IPS-18a (cell line): ENCODE data around the gene SCYL1.

Source experiments
- H3K27ac ChIP-seq: one replicate; pipeline ENCODE4 v1.5.1; 2013; ENCODE audit warnings: low read length
- H3K27me3 ChIP-seq: one replicate; pipeline ENCODE4 v1.6.1; 2013; ENCODE audit warnings: mild to moderate bottlenecking, low read length; ENCODE audit not compliant: control insufficient read depth, insufficient read depth
- H3K36me3 ChIP-seq: one replicate; pipeline ENCODE4 v1.6.1; 2013; ENCODE audit warnings: low read depth, low read length; ENCODE audit not compliant: control insufficient read depth
- H3K4me1 ChIP-seq: one replicate; pipeline ENCODE4 v1.6.1; 2013; ENCODE audit warnings: low read depth, low read length; ENCODE audit not compliant: control insufficient read depth
- H3K4me3 ChIP-seq: one replicate; pipeline ENCODE4 v1.5.1; 2013; ENCODE audit warnings: low read length
- H3K9ac ChIP-seq: one replicate; pipeline ENCODE4 v1.6.1; 2013; ENCODE audit warnings: mild to moderate bottlenecking, low read length, moderate library complexity
- H3K9me3 ChIP-seq: one replicate; pipeline ENCODE4 v1.6.1; 2013; ENCODE audit warnings: low read depth, low read length; ENCODE audit not compliant: control insufficient read depth

The SCYL1 gene

DNA sequence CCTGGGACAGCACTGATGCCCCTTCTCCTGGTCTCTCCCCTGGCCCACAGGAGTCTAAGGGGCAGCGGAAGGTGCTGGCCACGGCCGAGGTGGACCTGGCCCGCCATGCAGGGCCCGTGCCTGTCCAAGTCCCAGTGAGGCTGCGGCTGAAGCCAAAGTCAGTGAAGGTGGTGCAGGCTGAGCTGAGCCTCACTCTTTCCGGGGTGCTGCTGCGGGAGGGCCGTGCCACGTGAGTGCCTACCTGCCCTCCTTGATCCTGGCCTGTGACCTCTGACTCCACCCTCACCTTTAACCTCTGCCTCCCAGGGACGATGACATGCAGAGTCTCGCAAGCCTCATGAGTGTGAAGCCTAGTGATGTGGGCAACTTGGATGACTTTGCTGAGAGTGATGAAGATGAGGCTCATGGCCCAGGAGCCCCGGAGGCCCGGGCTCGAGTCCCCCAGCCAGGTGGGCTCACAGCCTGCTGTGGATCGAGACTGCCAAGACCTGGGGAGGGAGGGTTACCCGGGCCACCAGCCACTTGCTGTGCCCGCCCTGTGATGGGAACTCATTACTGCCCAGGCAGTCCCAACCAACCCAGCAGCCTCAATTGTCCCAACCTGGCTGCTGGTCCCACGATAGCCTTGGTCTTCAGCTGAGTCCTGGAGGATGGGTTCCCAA, 55.3 kb downstream of the SCYL1 start:
- peaks cover under 1% of the 10 kb centered on the region for H3K4me1 ChIP-seq
- H3K9ac ChIP-seq: no peak overlapping the region
- H3K27me3 ChIP-seq: peaks cover 20% of the 10 kb centered on the region
- H3K9me3 ChIP-seq: no peaks in the 10 kb centered on the region
- no peaks in the 10 kb centered on the region for H3K36me3 ChIP-seq
- no peak overlapping the region for H3K4me3 ChIP-seq
- H3K27ac ChIP-seq: no peak overlapping the region

DNA sequence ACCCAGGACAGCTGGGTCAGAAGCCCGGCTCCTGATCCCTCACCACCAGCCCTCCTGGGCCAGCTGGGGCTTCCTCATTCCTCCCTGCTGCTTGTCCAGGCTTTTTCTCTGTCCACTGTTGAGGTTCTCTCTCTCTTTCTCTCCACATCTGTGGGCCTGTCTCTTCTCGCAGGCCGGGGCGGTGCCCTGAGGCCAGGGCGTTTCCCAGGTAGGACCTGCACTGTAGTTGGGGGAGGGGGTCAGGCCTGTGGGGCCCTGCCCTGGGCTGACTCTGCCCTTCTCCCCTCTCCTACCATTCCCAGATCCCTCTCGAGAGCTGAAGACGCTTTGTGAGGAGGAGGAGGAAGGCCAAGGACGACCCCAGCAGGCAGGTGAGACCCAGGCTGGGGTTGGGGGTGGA, 55.9 kb downstream of the SCYL1 start:
- no peak overlapping the region for H3K4me3 ChIP-seq
- peaks cover 14% of the 10 kb centered on the region for H3K27me3 ChIP-seq
- H3K9me3 ChIP-seq: no peaks in the 10 kb centered on the region
- no peak overlapping the region for H3K27ac ChIP-seq
- H3K36me3 ChIP-seq: no peaks in the 10 kb centered on the region
- no peak overlapping the region for H3K9ac ChIP-seq
- H3K4me1 ChIP-seq: no peaks in the 10 kb centered on the region

DNA sequence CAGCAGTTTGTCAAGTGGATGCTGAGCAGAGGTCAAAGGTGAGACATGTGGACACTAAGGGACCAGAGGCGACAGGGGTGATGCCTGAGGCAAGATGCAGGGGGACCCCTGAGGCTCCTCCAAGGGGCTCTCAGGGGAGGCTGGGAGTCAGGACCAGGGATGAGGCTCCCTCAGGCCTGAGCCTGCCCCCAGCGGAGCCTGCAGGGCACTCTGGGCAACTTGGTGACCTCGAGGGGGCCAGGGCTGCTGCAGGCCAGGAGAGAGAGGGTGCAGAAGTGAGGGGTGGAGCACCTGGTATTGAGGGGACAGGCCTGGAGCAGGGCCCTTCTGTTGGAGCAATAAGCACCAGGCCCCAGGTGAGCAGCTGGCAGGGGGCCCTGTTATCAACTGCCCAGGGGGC, 57.0 kb downstream of the SCYL1 start:
- Histone ChIP-seq H3K36me3 (no peaks in the 10 kb centered on the region), H3K9me3 (no peaks in the 10 kb centered on the region), H3K4me1 (peaks cover 4% of the 10 kb centered on the region), H3K27me3 (peaks cover 4% of the 10 kb centered on the region), H3K9ac (no peak overlapping the region), H3K4me3 (no peak overlapping the region), H3K27ac (no peak overlapping the region)

DNA sequence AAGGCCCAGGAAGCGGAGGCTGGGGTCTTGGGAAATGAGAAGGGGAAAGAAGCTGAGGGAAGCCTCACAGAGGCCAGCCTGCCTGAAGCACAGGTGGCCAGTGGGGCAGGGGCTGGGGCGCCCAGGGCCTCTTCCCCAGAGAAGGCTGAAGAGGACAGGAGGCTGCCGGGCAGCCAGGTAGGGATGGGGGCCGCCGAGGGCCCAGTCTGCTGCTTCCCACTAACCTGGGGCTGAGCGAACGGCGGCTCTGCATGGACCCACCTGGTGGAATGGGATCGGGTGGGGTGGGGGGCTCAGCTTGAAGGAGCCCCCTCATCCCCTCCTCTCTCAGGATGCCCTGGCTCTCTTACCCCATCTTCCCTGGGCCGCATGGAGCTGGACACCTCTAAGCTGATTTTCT, 58.7 kb downstream of the SCYL1 start:
- Histone ChIP-seq H3K9ac (no peak overlapping the region), H3K27me3 (no peaks in the 10 kb centered on the region), H3K9me3 (no peaks in the 10 kb centered on the region), H3K36me3 (no peaks in the 10 kb centered on the region), H3K4me3 (no peak overlapping the region), H3K4me1 (peaks cover 4% of the 10 kb centered on the region), H3K27ac (no peak overlapping the region)

DNA sequence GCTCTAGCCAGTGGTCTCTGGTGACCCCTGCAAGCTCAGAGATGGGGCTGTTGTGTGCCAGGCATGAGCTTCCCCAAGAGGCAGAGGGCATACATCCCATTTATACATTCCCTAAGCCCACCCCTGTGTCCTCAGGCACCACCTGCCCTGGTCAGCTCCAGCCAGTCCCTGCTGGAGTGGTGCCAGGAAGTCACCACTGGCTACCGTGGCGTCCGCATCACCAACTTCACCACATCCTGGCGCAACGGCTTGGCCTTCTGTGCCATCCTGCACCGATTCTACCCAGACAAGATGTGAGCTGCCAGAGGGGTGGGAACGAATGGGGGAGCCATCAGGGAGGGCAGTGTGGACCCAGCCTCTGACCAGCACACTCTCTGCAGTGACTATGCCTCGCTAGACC, 59.2 kb downstream of the SCYL1 start:
- Histone ChIP-seq H3K27ac (no peak overlapping the region), H3K27me3 (no peaks in the 10 kb centered on the region), H3K4me3 (no peak overlapping the region), H3K36me3 (no peaks in the 10 kb centered on the region), H3K4me1 (peaks cover 4% of the 10 kb centered on the region), H3K9ac (no peak overlapping the region), H3K9me3 (no peaks in the 10 kb centered on the region)

DNA sequence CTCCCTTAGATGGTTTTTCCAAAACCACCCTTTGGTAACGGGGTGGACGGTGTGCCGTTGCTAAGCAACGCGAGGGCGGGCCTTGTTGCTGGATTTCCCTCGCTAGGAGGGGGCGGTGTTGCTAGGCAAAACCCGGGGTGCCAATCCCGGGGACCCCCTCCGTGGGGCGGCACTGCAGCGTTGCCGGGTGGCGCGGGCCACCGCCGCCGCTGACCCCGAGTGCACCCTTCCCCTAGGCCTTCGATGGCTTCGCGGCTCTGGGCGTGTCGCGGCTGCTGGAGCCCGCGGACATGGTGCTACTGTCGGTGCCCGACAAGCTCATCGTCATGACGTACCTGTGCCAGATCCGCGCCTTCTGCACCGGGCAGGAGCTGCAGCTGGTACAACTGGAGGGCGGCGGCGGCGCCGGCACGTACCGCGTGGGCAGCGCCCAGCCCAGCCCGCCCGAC, 59.9 kb downstream of the SCYL1 start:
- no peaks in the 10 kb centered on the region for H3K9me3 ChIP-seq
- H3K36me3 ChIP-seq: no peaks in the 10 kb centered on the region
- H3K9ac ChIP-seq: no peak overlapping the region
- no peaks in the 10 kb centered on the region for H3K27me3 ChIP-seq
- no peak overlapping the region for H3K4me3 ChIP-seq
- H3K27ac ChIP-seq: no peak overlapping the region
- peaks cover 4% of the 10 kb centered on the region for H3K4me1 ChIP-seq

DNA sequence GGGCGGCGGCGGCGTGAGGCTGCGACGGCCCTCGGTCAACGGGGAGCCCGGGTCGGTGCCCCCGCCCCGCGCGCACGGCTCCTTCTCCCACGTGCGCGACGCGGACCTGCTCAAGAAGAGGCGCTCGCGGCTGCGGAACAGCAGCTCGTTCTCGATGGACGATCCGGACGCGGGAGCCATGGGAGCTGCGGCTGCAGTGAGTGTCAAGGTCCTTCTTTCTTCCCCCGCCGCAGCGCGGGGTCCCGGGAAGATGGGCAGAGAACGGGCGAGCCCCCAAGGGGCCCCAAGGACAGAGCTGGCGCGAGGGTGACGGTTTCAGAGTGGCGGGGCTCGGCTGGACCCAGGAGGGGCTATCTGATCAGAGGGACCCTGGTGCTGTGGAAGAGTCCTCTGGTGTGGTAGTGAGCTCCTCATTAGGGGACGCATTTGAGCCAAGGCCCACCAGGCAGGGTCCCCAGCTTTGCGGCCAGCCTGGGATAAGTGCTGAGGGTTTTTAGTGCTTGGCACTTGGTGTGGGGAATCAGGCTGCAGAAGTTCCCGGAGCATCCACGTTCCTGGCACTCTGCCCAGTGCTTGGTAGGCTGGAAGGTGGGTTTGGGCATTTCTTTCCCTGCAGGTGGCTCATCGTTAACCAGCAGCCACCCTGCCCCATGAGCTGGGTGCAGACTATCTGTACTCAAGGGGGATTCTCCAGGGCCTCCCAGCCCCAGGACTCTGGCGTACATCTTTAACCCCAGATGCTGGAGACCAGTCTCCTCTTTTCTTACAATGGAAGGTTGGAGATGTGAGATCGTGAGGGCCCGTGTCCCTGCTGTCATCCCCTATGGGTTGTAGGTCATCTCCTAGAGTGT, 60.7 kb downstream of the SCYL1 start:
- H3K27ac ChIP-seq: no peak overlapping the region
- no peak overlapping the region for H3K4me3 ChIP-seq
- peaks cover 8% of the 10 kb centered on the region for H3K27me3 ChIP-seq
- peaks cover 4% of the 10 kb centered on the region for H3K4me1 ChIP-seq
- no peaks in the 10 kb centered on the region for H3K9me3 ChIP-seq
- no peak overlapping the region for H3K9ac ChIP-seq
- H3K36me3 ChIP-seq: no peaks in the 10 kb centered on the region

DNA sequence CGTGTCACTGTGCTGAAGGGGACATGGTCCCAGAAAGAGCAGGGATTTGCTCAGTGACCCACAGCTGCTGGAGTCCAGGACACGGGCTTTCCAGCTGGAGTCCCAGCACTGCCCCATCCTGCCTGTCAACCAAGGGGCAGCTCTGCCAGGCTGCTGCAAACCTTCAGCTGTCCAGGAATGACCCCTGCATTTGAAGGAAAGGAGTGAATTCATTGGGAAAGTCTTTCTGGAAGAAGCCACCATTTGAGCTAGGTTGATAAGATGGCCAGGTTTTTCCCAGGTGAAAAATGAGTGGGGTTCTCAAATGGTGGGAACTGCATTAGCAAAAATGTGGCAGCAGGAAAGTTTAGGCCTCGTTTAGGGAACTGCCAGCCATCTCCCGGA, 61.4 kb downstream of the SCYL1 start:
- H3K9me3 ChIP-seq: no peaks in the 10 kb centered on the region
- no peaks in the 10 kb centered on the region for H3K36me3 ChIP-seq
- no peak overlapping the region for H3K27ac ChIP-seq
- H3K9ac ChIP-seq: no peak overlapping the region
- H3K4me3 ChIP-seq: no peak overlapping the region
- H3K27me3 ChIP-seq: peaks cover 14% of the 10 kb centered on the region
- peaks cover 4% of the 10 kb centered on the region for H3K4me1 ChIP-seq

DNA sequence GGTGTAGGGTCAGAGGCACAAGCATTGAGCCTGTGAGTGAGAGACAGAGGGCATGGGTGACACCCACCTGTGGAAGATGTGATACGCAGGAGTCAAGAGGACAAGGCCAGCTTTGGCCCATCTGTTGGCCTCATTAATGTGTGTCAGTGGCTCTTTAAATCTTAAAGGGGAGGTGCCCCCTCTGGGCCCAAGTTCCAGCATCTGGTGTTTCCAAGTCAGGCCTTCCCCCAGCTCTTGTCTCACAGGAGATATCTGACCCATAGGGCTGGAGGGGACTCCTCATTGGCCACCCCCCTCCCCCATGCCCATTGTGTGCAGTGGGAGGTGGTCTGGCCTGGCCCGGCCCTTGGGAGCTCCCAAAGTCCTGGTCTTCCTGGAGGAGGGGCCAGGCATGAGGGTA, 61.8 kb downstream of the SCYL1 start:
- H3K9ac ChIP-seq: no peak overlapping the region
- H3K4me3 ChIP-seq: no peak overlapping the region
- H3K4me1 ChIP-seq: peaks cover 4% of the 10 kb centered on the region
- H3K36me3 ChIP-seq: no peaks in the 10 kb centered on the region
- no peak overlapping the region for H3K27ac ChIP-seq
- peaks cover 18% of the 10 kb centered on the region for H3K27me3 ChIP-seq
- H3K9me3 ChIP-seq: no peaks in the 10 kb centered on the region
